Fibroblast of lung (primary cell): Measurements from ENCODE around the gene C1orf115. TPM values are rescaled to one million over a fixed set of nuclear protein-coding genes. Genes with fewer than 3 reads are reported as not detected.
"Not testable (repeated sequence)": the region's sequence is repeated elsewhere in the genome, so short reads cannot be mapped to it uniquely, and the experiment has no call there.

ENCODE experiments used
- DNase-seq, 2 donors: peaks; one replicate each; pipeline versions ENCODE4 v3.0.0 to v3.0.0-alpha.2; 2010; ENCODE audit warnings: low read depth in 2 of 2
- H2AFZ ChIP-seq: 2 replicates; pipeline ENCODE4 v1.5.1; 2012; ENCODE audit warnings: low read length, control low read depth, inconsistent platforms
- H3K27ac ChIP-seq: 2 replicates; pipeline ENCODE4 v1.5.1; 2011; ENCODE audit warnings: low read length, control low read depth; ENCODE audit not compliant: insufficient read depth
- H3K27me3 ChIP-seq: 2 replicates; pipeline ENCODE4 v1.5.1; 2011; ENCODE audit warnings: mild to moderate bottlenecking, low read length; ENCODE audit not compliant: control insufficient read depth, insufficient read depth
- H3K36me3 ChIP-seq: 2 replicates; pipeline ENCODE4 v1.5.1; 2011; ENCODE audit warnings: low read length; ENCODE audit not compliant: control insufficient read depth, insufficient read depth
- H3K4me1 ChIP-seq: 2 replicates; pipeline ENCODE4 v1.5.1; 2011; ENCODE audit warnings: low read length; ENCODE audit not compliant: control insufficient read depth, insufficient read depth; ENCODE audit errors: extremely low read depth
- H3K4me2 ChIP-seq: 2 replicates; pipeline ENCODE4 v1.5.1; 2011; ENCODE audit warnings: low read length, control low read depth; ENCODE audit not compliant: insufficient read depth; ENCODE audit errors: extremely low read depth
- H3K4me3 ChIP-seq, 4 experiments: fragments of 200-600 bp in 1 of 4; sonication (generic) in 1 of 4; replicated peaks in 1 of 4; 2 replicates each; pipeline ENCODE4 v1.5.1; 2011 to 2016; ENCODE audit warnings: low read length in 4 of 4, low read depth in 3 of 4, mild to moderate bottlenecking in 3 of 4, control low read depth in 2 of 4, inconsistent platforms in 1 of 4, mixed read lengths in 1 of 4; ENCODE audit not compliant: insufficient read depth in 1 of 4; ENCODE audit errors: control extremely low read depth in 1 of 4
- H3K79me2 ChIP-seq: 2 replicates; pipeline ENCODE4 v1.5.1; 2012; ENCODE audit warnings: mild to moderate bottlenecking, low read length, inconsistent platforms; ENCODE audit not compliant: control insufficient read depth, insufficient read depth
- H3K9ac ChIP-seq: 2 replicates; pipeline ENCODE4 v1.5.1; 2011; ENCODE audit warnings: mild to moderate bottlenecking, low read length, control low read depth; ENCODE audit not compliant: insufficient read depth
- H3K9me3 ChIP-seq: 2 replicates; pipeline ENCODE4 v1.5.1; 2012; ENCODE audit warnings: low read depth, low read length; ENCODE audit not compliant: control insufficient read depth, insufficient read depth
- H4K20me1 ChIP-seq: 2 replicates; pipeline ENCODE4 v1.5.1; 2011; ENCODE audit warnings: low read length; ENCODE audit not compliant: control insufficient read depth, insufficient read depth; ENCODE audit errors: extremely low read depth
- EZH2 ChIP-seq: IDR thresholded peaks from 2 replicates; pipeline ENCODE4 v1.5.1; 2012; ENCODE audit warnings: low read length, control low read depth, mild to moderate bottlenecking; ENCODE audit errors: missing control alignments
- polyA plus RNA-seq, 2 donors: library from polyadenylated mRNA; depleted of rRNA in 1 of 2; stranded (reverse) in 1 of 2; unstranded in 1 of 2; fragments of >200 nt; gene quantifications; 2 replicates each; pipeline ENCODE4 v1.2.1, GENCODE V29; 2011 to 2012; ENCODE audit warnings: missing spikeins in 1 of 2
- total RNA-seq: library from RNA; depleted of rRNA; stranded (reverse); fragments of >200 nt; gene quantifications from 2 replicates; pipeline ENCODE4 v1.2.1, GENCODE V29; 2014
- TF ChIP-seq, protein P1 (sequence below), 2 donors: IDR thresholded peaks in 1 of 2; conservative IDR thresholded peaks in 1 of 2; 1 replicate in 1 of 2; 2 replicates in 1 of 2; pipeline ENCODE4 v1.5.1; 2011 to 2012; ENCODE audit warnings: low read length in 2 of 2, control low read depth in 1 of 2, inconsistent platforms in 1 of 2, low read depth in 1 of 2, mild to moderate bottlenecking in 1 of 2

C1orf115 gene
- total and polyA plus RNA-seq, 2 donors (not counting 1 experiment from before 2014, with no cell fraction given) = 2.2 to 3.3 TPM

DNA sequence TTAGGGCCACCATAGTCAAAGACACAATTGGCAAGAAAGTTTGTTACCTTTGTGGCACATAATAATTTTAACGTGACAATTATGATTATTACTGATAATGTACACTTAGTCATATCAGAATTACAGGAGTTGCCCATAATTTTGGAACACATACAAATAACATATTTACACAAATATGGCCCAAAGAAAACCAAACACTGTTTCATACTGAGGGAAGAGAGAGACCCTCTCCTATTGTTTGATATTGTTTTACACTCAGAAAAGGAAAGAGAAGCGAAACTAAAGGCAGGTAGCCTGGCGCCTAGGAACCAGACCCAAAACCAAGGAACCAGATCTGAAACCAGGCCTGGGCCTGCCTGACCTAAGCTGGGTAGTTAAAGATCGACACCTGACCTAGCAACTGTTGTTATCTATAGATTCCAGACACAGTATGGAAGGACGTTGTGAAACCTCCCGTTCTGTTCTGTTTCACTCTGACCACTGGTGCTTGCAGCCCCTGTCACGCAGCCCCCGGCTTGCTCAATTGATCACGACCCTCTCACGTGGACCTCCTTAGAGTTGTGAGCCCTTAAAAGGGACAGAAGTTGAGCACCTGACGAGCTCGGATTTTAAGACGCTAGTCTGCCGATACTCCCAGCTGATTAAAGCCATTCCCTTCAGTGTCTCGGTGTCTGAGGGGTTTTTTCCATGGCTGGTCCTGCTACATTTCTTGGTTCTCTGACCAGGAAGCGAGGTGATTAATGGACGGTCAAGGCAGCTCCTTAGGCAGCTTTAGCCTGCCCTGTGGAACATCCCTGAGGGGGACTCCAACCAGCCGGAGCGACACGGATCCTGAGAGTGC lies 27.9 kb downstream of the C1orf115 start:
- no peak overlapping the region for H3K4me2 ChIP-seq
- no peaks in the 10 kb centered on the region for H4K20me1 ChIP-seq
- H3K27me3 ChIP-seq = no peaks in the 10 kb centered on the region
- TF ChIP-seq, protein P1, sequence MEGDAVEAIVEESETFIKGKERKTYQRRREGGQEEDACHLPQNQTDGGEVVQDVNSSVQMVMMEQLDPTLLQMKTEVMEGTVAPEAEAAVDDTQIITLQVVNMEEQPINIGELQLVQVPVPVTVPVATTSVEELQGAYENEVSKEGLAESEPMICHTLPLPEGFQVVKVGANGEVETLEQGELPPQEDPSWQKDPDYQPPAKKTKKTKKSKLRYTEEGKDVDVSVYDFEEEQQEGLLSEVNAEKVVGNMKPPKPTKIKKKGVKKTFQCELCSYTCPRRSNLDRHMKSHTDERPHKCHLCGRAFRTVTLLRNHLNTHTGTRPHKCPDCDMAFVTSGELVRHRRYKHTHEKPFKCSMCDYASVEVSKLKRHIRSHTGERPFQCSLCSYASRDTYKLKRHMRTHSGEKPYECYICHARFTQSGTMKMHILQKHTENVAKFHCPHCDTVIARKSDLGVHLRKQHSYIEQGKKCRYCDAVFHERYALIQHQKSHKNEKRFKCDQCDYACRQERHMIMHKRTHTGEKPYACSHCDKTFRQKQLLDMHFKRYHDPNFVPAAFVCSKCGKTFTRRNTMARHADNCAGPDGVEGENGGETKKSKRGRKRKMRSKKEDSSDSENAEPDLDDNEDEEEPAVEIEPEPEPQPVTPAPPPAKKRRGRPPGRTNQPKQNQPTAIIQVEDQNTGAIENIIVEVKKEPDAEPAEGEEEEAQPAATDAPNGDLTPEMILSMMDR (conservative IDR thresholded peaks at IDR 0.05 in 1 of 2, IDR thresholded peaks at IDR 0.05 in 1 of 2; ENCODE audit: low read depth in 1 of 2, low read length in 2 of 2) = no peak
- TF ChIP-seq EZH2 = no peak
- no peak overlapping the region for H2AFZ ChIP-seq
- no peak overlapping the region for H3K4me3 ChIP-seq
- no peak for DNase-seq
- no peaks in the 10 kb centered on the region for H3K4me1 ChIP-seq
- no peak overlapping the region for H3K9ac ChIP-seq
- H3K36me3 ChIP-seq = no peaks in the 10 kb centered on the region
- no peaks in the 10 kb centered on the region for H3K79me2 ChIP-seq
- no peaks in the 10 kb centered on the region for H3K9me3 ChIP-seq
- H3K27ac ChIP-seq = no peak overlapping the region

DNA sequence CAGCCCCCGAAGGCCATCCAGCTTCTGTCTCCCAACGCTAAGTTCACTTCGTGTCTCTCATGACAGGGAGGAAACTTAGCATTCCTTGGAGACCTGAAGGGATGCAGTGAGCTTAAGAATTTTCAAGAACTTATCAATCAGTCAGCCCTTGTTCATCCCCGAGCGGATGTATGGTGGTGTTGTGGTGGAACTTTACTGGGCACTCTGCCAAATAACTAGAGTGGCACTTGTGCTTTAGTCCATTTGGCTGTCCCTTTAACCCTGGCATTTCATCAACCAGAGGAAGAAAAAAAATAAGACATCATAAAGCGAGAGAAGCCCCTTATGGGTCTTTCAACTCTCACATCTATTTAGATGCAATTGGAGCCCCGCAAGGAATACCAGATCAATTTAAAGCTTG lies 31.1 kb downstream of the C1orf115 start:
- DNase-seq = not testable (repeated sequence)

DNA sequence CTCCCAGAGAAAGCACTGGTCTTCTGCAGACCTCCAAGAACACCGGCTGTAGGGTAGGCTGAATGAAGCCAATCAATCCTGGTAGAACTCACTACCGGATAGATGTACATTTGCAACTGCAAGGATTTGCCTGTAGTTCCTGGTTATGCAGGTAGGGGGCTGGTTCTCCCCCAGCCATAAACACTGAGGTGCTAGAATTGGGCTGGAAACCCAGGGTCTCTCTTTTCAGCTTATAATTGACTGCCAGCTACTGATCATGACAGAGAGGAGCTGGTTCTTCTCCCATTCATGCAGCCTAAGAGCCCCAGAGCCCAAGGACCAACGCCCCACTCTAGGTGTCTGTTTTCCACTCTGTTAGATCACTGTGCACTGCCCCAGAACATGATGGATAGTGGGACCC lies 36.5 kb downstream of the C1orf115 start:
- TF ChIP-seq, protein P1 (conservative IDR thresholded peaks at IDR 0.05 in 1 of 2, IDR thresholded peaks at IDR 0.05 in 1 of 2; ENCODE audit: low read depth in 1 of 2, low read length in 2 of 2) = peak; percentile 10 to 33
- no peak for TF ChIP-seq EZH2
- no peak overlapping the region for H3K4me2 ChIP-seq

More for the DNA sequence above, 31.1 kb downstream of the C1orf115 start:
- H3K4me2 ChIP-seq, H3K36me3 ChIP-seq, H3K27ac ChIP-seq, H4K20me1 ChIP-seq, H3K4me3 ChIP-seq, H3K9ac ChIP-seq, H2AFZ ChIP-seq, H3K9me3 ChIP-seq, H3K4me1 ChIP-seq, H3K27me3 ChIP-seq, H3K79me2 ChIP-seq: not testable (repeated sequence)

More for the DNA sequence above, 36.5 kb downstream of the C1orf115 start:
- Histone ChIP-seq H3K27ac (no peak overlapping the region), H2AFZ (no peak overlapping the region), H3K36me3 (no peaks in the 10 kb centered on the region), H3K4me1 (no peaks in the 10 kb centered on the region), H3K9ac (no peak overlapping the region), H3K79me2 (no peaks in the 10 kb centered on the region), H3K9me3 (no peaks in the 10 kb centered on the region), H4K20me1 (no peaks in the 10 kb centered on the region), H3K4me3 (no peak overlapping the region), H3K27me3 (peaks cover 6% of the 10 kb centered on the region)
- DNase-seq = no peak
